ENCODE data around the gene INTS11. TPM values are rescaled to one million over a fixed set of nuclear protein-coding genes. Genes with fewer than 3 reads are reported as not detected.

Gene INTS11
- total RNA-seq, 1 experiment from 2014 or later: 117 TPM

DNA sequence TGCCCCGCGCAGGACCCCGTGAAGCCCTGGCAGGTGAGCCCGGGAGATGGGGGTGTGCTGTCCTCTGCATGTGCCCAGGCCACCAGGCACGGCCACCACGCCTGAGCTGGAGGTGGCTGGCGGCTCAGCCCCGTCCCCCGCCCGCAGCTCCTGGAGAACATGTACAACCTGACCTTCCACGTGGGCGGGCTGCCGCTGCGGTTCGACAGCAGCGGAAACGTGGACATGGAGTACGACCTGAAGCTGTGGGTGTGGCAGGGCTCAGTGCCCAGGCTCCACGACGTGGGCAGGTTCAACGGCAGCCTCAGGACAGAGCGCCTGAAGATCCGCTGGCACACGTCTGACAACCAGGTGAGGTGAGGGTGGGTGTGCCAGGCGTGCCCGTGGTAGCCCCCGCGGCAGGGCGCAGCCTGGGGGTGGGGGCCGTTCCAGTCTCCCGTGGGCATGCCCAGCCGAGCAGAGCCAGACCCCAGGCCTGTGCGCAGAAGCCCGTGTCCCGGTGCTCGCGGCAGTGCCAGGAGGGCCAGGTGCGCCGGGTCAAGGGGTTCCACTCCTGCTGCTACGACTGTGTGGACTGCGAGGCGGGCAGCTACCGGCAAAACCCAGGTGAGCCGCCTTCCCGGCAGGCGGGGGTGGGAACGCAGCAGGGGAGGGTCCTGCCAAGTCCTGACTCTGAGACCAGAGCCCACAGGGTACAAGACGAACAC is 8.5 kb upstream of the INTS11 start:
- DNase-seq: no peak
- TF ChIP-seq, protein P1, sequence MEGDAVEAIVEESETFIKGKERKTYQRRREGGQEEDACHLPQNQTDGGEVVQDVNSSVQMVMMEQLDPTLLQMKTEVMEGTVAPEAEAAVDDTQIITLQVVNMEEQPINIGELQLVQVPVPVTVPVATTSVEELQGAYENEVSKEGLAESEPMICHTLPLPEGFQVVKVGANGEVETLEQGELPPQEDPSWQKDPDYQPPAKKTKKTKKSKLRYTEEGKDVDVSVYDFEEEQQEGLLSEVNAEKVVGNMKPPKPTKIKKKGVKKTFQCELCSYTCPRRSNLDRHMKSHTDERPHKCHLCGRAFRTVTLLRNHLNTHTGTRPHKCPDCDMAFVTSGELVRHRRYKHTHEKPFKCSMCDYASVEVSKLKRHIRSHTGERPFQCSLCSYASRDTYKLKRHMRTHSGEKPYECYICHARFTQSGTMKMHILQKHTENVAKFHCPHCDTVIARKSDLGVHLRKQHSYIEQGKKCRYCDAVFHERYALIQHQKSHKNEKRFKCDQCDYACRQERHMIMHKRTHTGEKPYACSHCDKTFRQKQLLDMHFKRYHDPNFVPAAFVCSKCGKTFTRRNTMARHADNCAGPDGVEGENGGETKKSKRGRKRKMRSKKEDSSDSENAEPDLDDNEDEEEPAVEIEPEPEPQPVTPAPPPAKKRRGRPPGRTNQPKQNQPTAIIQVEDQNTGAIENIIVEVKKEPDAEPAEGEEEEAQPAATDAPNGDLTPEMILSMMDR (IDR thresholded peaks at IDR 0.05; ENCODE audit: unreplicated experiment): no peak
- H3K9me3 Mint-ChIP-seq (ENCODE audit: low read depth, unreplicated experiment): no peaks in the 10 kb centered on the region
- CTCF ChIA-PET: no interaction called here
- BruUV-seq (replicated peaks): no TSS peak
- H3K36me3 Mint-ChIP-seq (ENCODE audit: insufficient read depth, unreplicated experiment): peaks cover 63% of the 10 kb centered on the region
- no peak overlapping the region for H3K27ac Mint-ChIP-seq (ENCODE audit: unreplicated experiment)
- intact Hi-C loops (cut with micrococcal nuclease; ENCODE audit: unreplicated experiment): no loop called here
- H3K4me3 Mint-ChIP-seq (ENCODE audit: low read depth, unreplicated experiment): no peak overlapping the region
- no peaks in the 10 kb centered on the region for H3K27me3 Mint-ChIP-seq (ENCODE audit: unreplicated experiment)
- no peaks in the 10 kb centered on the region for H3K4me1 Mint-ChIP-seq (ENCODE audit: low read depth, unreplicated experiment)

DNA sequence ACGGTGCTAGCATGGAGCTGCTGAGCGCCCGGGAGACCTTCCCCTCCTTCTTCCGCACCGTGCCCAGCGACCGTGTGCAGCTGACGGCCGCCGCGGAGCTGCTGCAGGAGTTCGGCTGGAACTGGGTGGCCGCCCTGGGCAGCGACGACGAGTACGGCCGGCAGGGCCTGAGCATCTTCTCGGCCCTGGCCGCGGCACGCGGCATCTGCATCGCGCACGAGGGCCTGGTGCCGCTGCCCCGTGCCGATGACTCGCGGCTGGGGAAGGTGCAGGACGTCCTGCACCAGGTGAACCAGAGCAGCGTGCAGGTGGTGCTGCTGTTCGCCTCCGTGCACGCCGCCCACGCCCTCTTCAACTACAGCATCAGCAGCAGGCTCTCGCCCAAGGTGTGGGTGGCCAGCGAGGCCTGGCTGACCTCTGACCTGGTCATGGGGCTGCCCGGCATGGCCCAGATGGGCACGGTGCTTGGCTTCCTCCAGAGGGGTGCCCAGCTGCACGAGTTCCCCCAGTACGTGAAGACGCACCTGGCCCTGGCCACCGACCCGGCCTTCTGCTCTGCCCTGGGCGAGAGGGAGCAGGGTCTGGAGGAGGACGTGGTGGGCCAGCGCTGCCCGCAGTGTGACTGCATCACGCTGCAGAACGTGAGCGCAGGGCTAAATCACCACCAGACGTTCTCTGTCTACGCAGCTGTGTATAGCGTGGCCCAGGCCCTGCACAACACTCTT is 7.7 kb upstream of the INTS11 start:
- CTCF ChIA-PET: no interaction called here
- H3K9me3 Mint-ChIP-seq (ENCODE audit: low read depth, unreplicated experiment): no peaks in the 10 kb centered on the region
- H3K36me3 Mint-ChIP-seq (ENCODE audit: insufficient read depth, unreplicated experiment): peaks cover 63% of the 10 kb centered on the region
- no peaks in the 10 kb centered on the region for H3K27me3 Mint-ChIP-seq (ENCODE audit: unreplicated experiment)
- intact Hi-C loops (cut with micrococcal nuclease; ENCODE audit: unreplicated experiment): no loop called here
- BruUV-seq (replicated peaks): no TSS peak
- no peak overlapping the region for H3K4me3 Mint-ChIP-seq (ENCODE audit: low read depth, unreplicated experiment)
- no peak for DNase-seq
- no peaks in the 10 kb centered on the region for H3K4me1 Mint-ChIP-seq (ENCODE audit: low read depth, unreplicated experiment)
- H3K27ac Mint-ChIP-seq (ENCODE audit: unreplicated experiment): no peak overlapping the region
- TF ChIP-seq, protein P1 (IDR thresholded peaks at IDR 0.05; ENCODE audit: unreplicated experiment): no peak

DNA sequence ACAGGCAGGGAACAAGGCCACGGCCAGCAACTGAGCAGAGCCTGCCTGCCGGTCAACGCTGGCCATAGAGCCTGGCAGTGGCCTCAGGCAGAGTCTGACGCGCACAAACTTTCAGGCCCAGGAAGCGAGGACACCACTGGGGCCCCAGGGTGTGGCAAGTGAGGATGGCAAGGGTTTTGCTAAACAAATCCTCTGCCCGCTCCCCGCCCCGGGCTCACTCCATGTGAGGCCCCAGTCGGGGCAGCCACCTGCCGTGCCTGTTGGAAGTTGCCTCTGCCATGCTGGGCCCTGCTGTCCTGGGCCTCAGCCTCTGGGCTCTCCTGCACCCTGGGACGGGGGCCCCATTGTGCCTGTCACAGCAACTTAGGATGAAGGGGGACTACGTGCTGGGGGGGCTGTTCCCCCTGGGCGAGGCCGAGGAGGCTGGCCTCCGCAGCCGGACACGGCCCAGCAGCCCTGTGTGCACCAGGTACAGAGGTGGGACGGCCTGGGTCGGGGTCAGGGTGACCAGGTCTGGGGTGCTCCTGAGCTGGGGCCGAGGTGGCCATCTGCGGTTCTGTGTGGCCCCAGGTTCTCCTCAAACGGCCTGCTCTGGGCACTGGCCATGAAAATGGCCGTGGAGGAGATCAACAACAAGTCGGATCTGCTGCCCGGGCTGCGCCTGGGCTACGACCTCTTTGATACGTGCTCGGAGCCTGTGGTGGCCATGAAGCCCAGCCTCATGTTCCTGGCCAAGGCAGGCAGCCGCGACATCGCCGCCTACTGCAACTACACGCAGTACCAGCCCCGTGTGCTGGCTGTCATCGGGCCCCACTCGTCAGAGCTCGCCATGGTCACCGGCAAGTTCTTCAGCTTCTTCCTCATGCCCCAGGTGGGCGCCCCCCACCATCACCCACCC is 6.9 kb upstream of the INTS11 start, which contains the start of gene TAS1R3:
Gene TAS1R3, plus strand, starts transcription at position 213 of the 898 bp plus-strand sequence. Its CDS starts 66 bp downstream, at position 279.
- TSS peak; percentile 11 for BruUV-seq (replicated peaks)
- Mint-ChIP-seq H3K4me1 (ENCODE audit: low read depth, unreplicated experiment) (no peaks in the 10 kb centered on the region), H3K27me3 (ENCODE audit: unreplicated experiment) (no peaks in the 10 kb centered on the region), H3K9me3 (ENCODE audit: low read depth, unreplicated experiment) (no peaks in the 10 kb centered on the region), H3K4me3 (ENCODE audit: low read depth, unreplicated experiment) (no peak within 1 kb of the TSS), H3K36me3 (ENCODE audit: insufficient read depth, unreplicated experiment) (peaks cover 67% of the 10 kb centered on the region), H3K27ac (ENCODE audit: unreplicated experiment) (no peak within 1 kb of the TSS)
- CTCF ChIA-PET: no interaction called here
- TF ChIP-seq, protein P1 (IDR thresholded peaks at IDR 0.05; ENCODE audit: unreplicated experiment): no peak
- DNase-seq: no peak
- intact Hi-C loops (cut with micrococcal nuclease; ENCODE audit: unreplicated experiment): no loop called here

DNA sequence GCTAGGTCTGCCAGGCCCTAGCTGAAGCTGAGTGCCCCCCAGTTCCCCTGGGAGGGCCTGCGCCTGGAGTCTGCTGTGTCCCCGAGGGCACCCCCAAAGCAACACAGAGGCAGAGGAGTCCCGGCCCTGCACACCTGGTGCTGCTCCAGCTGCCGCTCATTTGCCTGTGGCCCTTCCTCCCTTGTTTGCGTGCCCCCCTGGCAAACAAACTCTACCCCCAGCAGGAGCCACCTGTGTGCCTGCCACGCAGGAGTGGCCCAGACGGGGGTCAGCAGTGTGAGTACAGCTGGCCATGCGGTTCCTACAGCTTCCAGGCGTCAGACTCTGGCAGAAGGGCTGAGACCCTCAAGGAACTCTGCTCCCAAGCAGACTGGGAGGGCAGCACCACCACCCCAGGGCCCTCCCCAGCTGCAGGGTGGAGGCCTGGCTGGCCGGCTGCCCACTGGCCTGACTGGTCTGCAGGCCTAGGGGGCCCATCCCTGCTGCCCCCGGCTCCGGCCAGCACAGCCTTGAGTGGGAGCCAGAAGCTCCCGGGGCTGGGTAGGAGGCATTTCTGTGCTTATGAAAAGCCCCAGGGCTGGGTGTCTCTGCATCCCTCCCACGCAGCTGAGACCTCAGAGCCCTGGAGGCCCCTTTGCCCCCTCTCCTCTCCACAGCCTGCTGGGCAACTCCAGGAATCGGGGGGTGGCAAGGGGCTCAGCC is 6.1 kb upstream of the INTS11 start:
- Mint-ChIP-seq H3K27me3 (ENCODE audit: unreplicated experiment) (no peaks in the 10 kb centered on the region), H3K36me3 (ENCODE audit: insufficient read depth, unreplicated experiment) (peaks cover 75% of the 10 kb centered on the region), H3K4me1 (ENCODE audit: low read depth, unreplicated experiment) (no peaks in the 10 kb centered on the region), H3K9me3 (ENCODE audit: low read depth, unreplicated experiment) (no peaks in the 10 kb centered on the region), H3K27ac (ENCODE audit: unreplicated experiment) (no peak overlapping the region), H3K4me3 (ENCODE audit: low read depth, unreplicated experiment) (no peak overlapping the region)
- CTCF ChIA-PET: no interaction called here
- BruUV-seq (replicated peaks): no TSS peak
- intact Hi-C loops (cut with micrococcal nuclease; ENCODE audit: unreplicated experiment): no loop called here
- DNase-seq: no peak
- TF ChIP-seq, protein P1 (IDR thresholded peaks at IDR 0.05; ENCODE audit: unreplicated experiment): no peak
